Fibroblast of pulmonary artery (primary cell): ENCODE measurements around the gene ELL.

Experiments
- DNase-seq: peaks from one replicate; pipeline ENCODE4 v3.0.0-alpha.2; 2010; ENCODE audit warnings: low read depth
- H3K4me3 ChIP-seq: replicated peaks from 2 replicates; pipeline ENCODE4 v1.5.1; 2011; ENCODE audit warnings: low read depth, mild to moderate bottlenecking, control low read depth, low read length, moderate library complexity
- CTCF ChIP-seq: IDR thresholded peaks from 2 replicates; pipeline ENCODE4 v1.5.1; 2011; ENCODE audit warnings: mild to moderate bottlenecking, control low read depth, low read length, inconsistent platforms; ENCODE audit errors: missing control alignments

Gene ELL

GRCh38 chr19:18441804-18442788 lies 79.8 kb downstream of the ELL start:
- TF ChIP-seq CTCF: no peak
- H3K4me3 ChIP-seq: no peak overlapping the region

GRCh38 chr19:18440936-18441803 lies 80.7 kb downstream of the ELL start:
- no peak for TF ChIP-seq CTCF
- no peak overlapping the region for H3K4me3 ChIP-seq
- no peak for DNase-seq

More at GRCh38 chr19:18441804-18442788, 79.8 kb downstream of the ELL start:
- no peak for DNase-seq

- no peak overlapping the region for H3K4me3 ChIP-seq
- DNase-seq: no peak
- peak; percentile 15 for TF ChIP-seq CTCF
Measured at GRCh38 chr19:18440415-18440877, 81.4 kb downstream of the ELL start.

- no peak for TF ChIP-seq CTCF
- no peak for DNase-seq
- no peak overlapping the region for H3K4me3 ChIP-seq
Measured at GRCh38 chr19:18439910-18440237, 82.0 kb downstream of the ELL start.

GRCh38 chr19:18439025-18439909 lies 82.6 kb downstream of the ELL start:
- H3K4me3 ChIP-seq: no peak overlapping the region
- DNase-seq: peak; percentile 65
- TF ChIP-seq CTCF: peak; percentile 10
